Measurements from ENCODE around the gene PNLIP.
A peak's percentile ranks its signal among the peaks of the same experiment; 100 is the strongest.

The PNLIP gene

GRCh38 chr10:116557305-116557880 lies 11.7 kb downstream of the PNLIP start:
- no peak overlapping the region for H3K27ac ChIP-seq
- H4K20me1 ChIP-seq, result no peaks in the 10 kb centered on the region
- TF ChIP-seq Cebpa-rat (IDR thresholded peaks at IDR 0.05), result no peak
- no peaks in the 10 kb centered on the region for H3K9me3 ChIP-seq (replicated peaks in 1 of 11)
- H3K4me3 ChIP-seq, result no peak overlapping the region
- no peak overlapping the region for H3K4me2 ChIP-seq
- H3K27me3 ChIP-seq, result no peaks in the 10 kb centered on the region
- H3K9ac ChIP-seq, result no peak overlapping the region
- no peaks in the 10 kb centered on the region for H3K36me3 ChIP-seq
- H3K4me1 ChIP-seq, result peaks cover 0 to 5% (median 0%) of the 10 kb centered on the region in 10 experiments; a peak in 3 of 20 replicates

- Histone ChIP-seq H3K4me2 (no peak overlapping the region), H3K9ac (no peak overlapping the region), H3K4me1 (no peaks in the 10 kb centered on the region), H3K27me3 (no peaks in the 10 kb centered on the region), H4K20me1 (no peaks in the 10 kb centered on the region), H3K9me3 (replicated peaks in 1 of 11) (no peaks in the 10 kb centered on the region), H3K27ac (no peak overlapping the region), H3K4me3 (no peak overlapping the region), H3K36me3 (no peaks in the 10 kb centered on the region)
- TF ChIP-seq Cebpa-rat (IDR thresholded peaks at IDR 0.05), result no peak
These were observed 19.8 kb downstream of the PNLIP start for GRCh38 chr10:116565534-116565933.

- Histone ChIP-seq H3K9me3 (replicated peaks in 1 of 11) (no peaks in the 10 kb centered on the region), H3K36me3 (no peaks in the 10 kb centered on the region), H3K4me1 (no peaks in the 10 kb centered on the region), H3K4me3 (no peak overlapping the region), H4K20me1 (no peaks in the 10 kb centered on the region), H3K9ac (no peak overlapping the region), H3K27me3 (no peaks in the 10 kb centered on the region), H3K27ac (no peak overlapping the region), H3K4me2 (no peak overlapping the region)
- TF ChIP-seq Cebpa-rat (IDR thresholded peaks at IDR 0.05), result no peak
These were observed 21.2 kb downstream of the PNLIP start for GRCh38 chr10:116566932-116567331.

GRCh38 chr10:116567335-116567734 lies 21.6 kb downstream of the PNLIP start:
- no peaks in the 10 kb centered on the region for H3K27me3 ChIP-seq
- H3K4me2 ChIP-seq, result no peak overlapping the region
- H4K20me1 ChIP-seq, result no peaks in the 10 kb centered on the region
- H3K4me1 ChIP-seq, result no peaks in the 10 kb centered on the region
- H3K9ac ChIP-seq, result no peak overlapping the region
- H3K36me3 ChIP-seq, result no peaks in the 10 kb centered on the region
- no peak overlapping the region for H3K27ac ChIP-seq
- peak in 2 of 11 experiments; percentile 16 to 55; a peak in 1 of 22 replicates for TF ChIP-seq Cebpa-rat (IDR thresholded peaks at IDR 0.05)
- no peaks in the 10 kb centered on the region for H3K9me3 ChIP-seq (replicated peaks in 1 of 11)
- no peak overlapping the region for H3K4me3 ChIP-seq

GRCh38 chr10:116574797-116575196 lies 29.1 kb downstream of the PNLIP start:
- H3K4me2 ChIP-seq, result no peak overlapping the region
- no peak overlapping the region for H3K9ac ChIP-seq
- H3K9me3 ChIP-seq (replicated peaks in 1 of 11), result no peaks in the 10 kb centered on the region
- H3K27ac ChIP-seq, result no peak overlapping the region
- H3K4me3 ChIP-seq, result no peak overlapping the region
- H3K27me3 ChIP-seq, result no peaks in the 10 kb centered on the region
- no peak for TF ChIP-seq Cebpa-rat (IDR thresholded peaks at IDR 0.05)
- no peaks in the 10 kb centered on the region for H3K4me1 ChIP-seq
- H4K20me1 ChIP-seq, result no peaks in the 10 kb centered on the region
- no peaks in the 10 kb centered on the region for H3K36me3 ChIP-seq

- Histone ChIP-seq H3K36me3 (no peaks in the 10 kb centered on the region), H3K9ac (no peak overlapping the region), H4K20me1 (no peaks in the 10 kb centered on the region), H3K27me3 (no peaks in the 10 kb centered on the region), H3K9me3 (replicated peaks in 1 of 11) (peaks cover 0 to 4% (median 0%) of the 10 kb centered on the region in 11 experiments; a peak in 1 of 22 replicates), H3K4me1 (no peaks in the 10 kb centered on the region), H3K4me3 (no peak overlapping the region), H3K27ac (no peak overlapping the region), H3K4me2 (no peak overlapping the region)
- TF ChIP-seq Cebpa-rat (IDR thresholded peaks at IDR 0.05), result no peak
These were observed 42.3 kb downstream of the PNLIP start for GRCh38 chr10:116587878-116588591.

- TF ChIP-seq Cebpa-rat (IDR thresholded peaks at IDR 0.05), result no peak
- H3K4me3 ChIP-seq, result no peak overlapping the region
- H3K27me3 ChIP-seq, result no peaks in the 10 kb centered on the region
- peaks cover 0 to 4% (median 0%) of the 10 kb centered on the region in 11 experiments; a peak in 1 of 22 replicates for H3K9me3 ChIP-seq (replicated peaks in 1 of 11)
- H3K9ac ChIP-seq, result no peak overlapping the region
- H4K20me1 ChIP-seq, result no peaks in the 10 kb centered on the region
- H3K4me1 ChIP-seq, result no peaks in the 10 kb centered on the region
- H3K27ac ChIP-seq, result no peak overlapping the region
- H3K36me3 ChIP-seq, result no peaks in the 10 kb centered on the region
- H3K4me2 ChIP-seq, result no peak overlapping the region
These were observed 43.3 kb downstream of the PNLIP start for GRCh38 chr10:116588995-116589394.

- H3K27ac ChIP-seq, result no peak overlapping the region
- H3K4me2 ChIP-seq, result no peak overlapping the region
- no peaks in the 10 kb centered on the region for H3K36me3 ChIP-seq
- TF ChIP-seq Cebpa-rat (IDR thresholded peaks at IDR 0.05), result no peak
- H4K20me1 ChIP-seq, result no peaks in the 10 kb centered on the region
- H3K4me3 ChIP-seq, result no peak overlapping the region
- H3K27me3 ChIP-seq, result no peaks in the 10 kb centered on the region
- H3K9me3 ChIP-seq (replicated peaks in 1 of 11), result peaks cover 0 to 4% (median 0%) of the 10 kb centered on the region in 11 experiments; a peak in 1 of 22 replicates
- H3K9ac ChIP-seq, result no peak overlapping the region
- H3K4me1 ChIP-seq, result no peaks in the 10 kb centered on the region
These were observed 44.2 kb downstream of the PNLIP start for GRCh38 chr10:116589926-116590325.

GRCh38 chr10:116590590-116591444 lies 45.1 kb downstream of the PNLIP start, which contains the start of gene PNLIPRP1:
PNLIPRP1 (plus strand) TSS chr10:116590959; CDS start chr10:116591130, 171 bp downstream.
- peaks cover 0 to 4% (median 0%) of the 10 kb centered on the region in 11 experiments; a peak in 1 of 22 replicates for H3K9me3 ChIP-seq (replicated peaks in 1 of 11)
- no peak for TF ChIP-seq Cebpa-rat (IDR thresholded peaks at IDR 0.05)
- no peak within 1 kb of the TSS for H3K9ac ChIP-seq
- no peaks in the 10 kb centered on the region for H4K20me1 ChIP-seq
- H3K27ac ChIP-seq, result no peak within 1 kb of the TSS
- no peaks in the 10 kb centered on the region for H3K27me3 ChIP-seq
- no peak within 1 kb of the TSS for H3K4me3 ChIP-seq
- no peak within 1 kb of the TSS for H3K4me2 ChIP-seq
- H3K4me1 ChIP-seq, result no peaks in the 10 kb centered on the region
- H3K36me3 ChIP-seq, result no peaks in the 10 kb centered on the region
